Mucosa of descending colon (tissue), 3 donors: ENCODE measurements around the gene ITGA11. TPM values are rescaled to one million over a fixed set of nuclear protein-coding genes. Genes with fewer than 3 reads are reported as not detected.

Experiments used
- ATAC-seq: fragments of 200-7000 bp; cut with Tn5 transposase; one replicate; pipeline ENCODE4 v1.9.1; 2020; ENCODE audit warnings: mild to moderate bottlenecking, moderate library complexity
- DNase-seq, 3 donors: peaks; one replicate each; pipeline ENCODE4 v3.0.0-alpha.2; 2020
- H3K36me3 ChIP-seq: fragments of 200-600 bp; one replicate; pipeline ENCODE4 v1.8.0; 2021; ENCODE audit warnings: low read depth, mild to moderate bottlenecking
- H3K4me1 ChIP-seq: fragments of 200-600 bp; one replicate; pipeline ENCODE4 v1.8.0; 2021; ENCODE audit warnings: low read depth, mild to moderate bottlenecking
- H3K4me3 ChIP-seq: fragments of 200-600 bp; one replicate; pipeline ENCODE4 v1.8.0; 2021; ENCODE audit warnings: mild to moderate bottlenecking
- H3K9me3 ChIP-seq: fragments of 200-600 bp; one replicate; pipeline ENCODE4 v1.8.0; 2021; ENCODE audit warnings: mild to moderate bottlenecking
- intact Hi-C, 2 donors: fragments of 100-400 bp; cut with DNase I in 1 of 2; cut with micrococcal nuclease in 1 of 2; formaldehyde crosslinking; loops; one replicate each; pipeline versions ENCODE4 v1.11.0 to v1.11.1; 2022; cut with DNase I, micrococcal nuclease
- total RNA-seq, 3 donors: library from RNA; stranded (reverse); fragmentation: NEBNext Ultra II Directional in 2 of 3; extraction: Animal tissue kit (Norgen Biotek cat#: 25700) in 2 of 3; gene quantifications; one replicate each; pipeline versions ENCODE4 v1.2.1 to v1.2.4, GENCODE V29; 2021 to 2023
- TF ChIP-seq, protein P1 (sequence below): fragments of 200-600 bp; IDR thresholded peaks from one replicate; pipeline ENCODE4 v1.8.0; 2022; ENCODE audit warnings: antibody characterized with exemption, mild to moderate bottlenecking
- donor health status: DM: no; HTN: no; CAD: no; lungs with moderate emphysema.
- donor health status: DM: no; HTN: no; CAD: no.
- donor health status: DM: no; HTN: yes; CAD: no.

Gene ITGA11
- total RNA-seq, 3 donors from 2014 or later: 1.8 to 2.4 (median 2.1) TPM

DNA sequence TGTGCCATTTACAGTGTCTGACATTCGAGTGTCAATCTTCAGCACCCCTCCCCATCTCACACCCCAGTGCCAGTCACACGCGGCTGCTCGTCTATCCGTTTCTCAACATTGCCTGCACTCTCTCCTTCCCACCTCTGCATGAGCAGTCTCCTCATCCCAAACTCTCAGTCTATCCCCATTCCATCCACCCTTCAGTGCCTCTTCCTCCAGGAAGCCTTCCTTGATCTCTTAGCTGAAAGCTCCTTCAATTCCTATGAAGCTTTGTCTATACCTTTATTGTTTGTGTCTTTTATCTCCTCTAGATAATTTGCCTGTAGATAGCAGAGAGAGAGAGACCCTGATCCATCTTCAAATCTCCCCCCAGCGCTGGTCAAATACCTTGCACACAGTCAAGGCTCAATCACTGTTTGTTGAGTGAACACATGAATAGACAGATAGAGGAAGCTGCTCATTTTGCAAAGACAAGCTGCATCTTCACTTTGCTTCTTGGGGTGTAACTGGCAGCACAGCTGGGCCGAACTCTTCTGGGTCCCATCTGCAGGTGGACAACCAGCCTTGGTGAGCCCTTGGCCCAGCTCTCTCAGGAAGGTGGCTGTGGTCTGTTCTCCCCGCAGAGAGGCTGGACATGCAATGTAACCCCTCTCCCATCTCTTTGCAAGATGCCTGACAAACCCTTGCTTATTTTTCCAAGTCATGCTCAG is 52.8 kb downstream of the ITGA11 start:
- TF ChIP-seq, protein P1, sequence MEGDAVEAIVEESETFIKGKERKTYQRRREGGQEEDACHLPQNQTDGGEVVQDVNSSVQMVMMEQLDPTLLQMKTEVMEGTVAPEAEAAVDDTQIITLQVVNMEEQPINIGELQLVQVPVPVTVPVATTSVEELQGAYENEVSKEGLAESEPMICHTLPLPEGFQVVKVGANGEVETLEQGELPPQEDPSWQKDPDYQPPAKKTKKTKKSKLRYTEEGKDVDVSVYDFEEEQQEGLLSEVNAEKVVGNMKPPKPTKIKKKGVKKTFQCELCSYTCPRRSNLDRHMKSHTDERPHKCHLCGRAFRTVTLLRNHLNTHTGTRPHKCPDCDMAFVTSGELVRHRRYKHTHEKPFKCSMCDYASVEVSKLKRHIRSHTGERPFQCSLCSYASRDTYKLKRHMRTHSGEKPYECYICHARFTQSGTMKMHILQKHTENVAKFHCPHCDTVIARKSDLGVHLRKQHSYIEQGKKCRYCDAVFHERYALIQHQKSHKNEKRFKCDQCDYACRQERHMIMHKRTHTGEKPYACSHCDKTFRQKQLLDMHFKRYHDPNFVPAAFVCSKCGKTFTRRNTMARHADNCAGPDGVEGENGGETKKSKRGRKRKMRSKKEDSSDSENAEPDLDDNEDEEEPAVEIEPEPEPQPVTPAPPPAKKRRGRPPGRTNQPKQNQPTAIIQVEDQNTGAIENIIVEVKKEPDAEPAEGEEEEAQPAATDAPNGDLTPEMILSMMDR: no peak
- H3K4me1 ChIP-seq: no peaks in the 10 kb centered on the region
- no peaks in the 10 kb centered on the region for H3K9me3 ChIP-seq
- intact Hi-C loops: no loop called here
- H3K4me3 ChIP-seq: no peak overlapping the region
- ATAC-seq (no peak), DNase-seq (no peak)
- no peaks in the 10 kb centered on the region for H3K36me3 ChIP-seq

DNA sequence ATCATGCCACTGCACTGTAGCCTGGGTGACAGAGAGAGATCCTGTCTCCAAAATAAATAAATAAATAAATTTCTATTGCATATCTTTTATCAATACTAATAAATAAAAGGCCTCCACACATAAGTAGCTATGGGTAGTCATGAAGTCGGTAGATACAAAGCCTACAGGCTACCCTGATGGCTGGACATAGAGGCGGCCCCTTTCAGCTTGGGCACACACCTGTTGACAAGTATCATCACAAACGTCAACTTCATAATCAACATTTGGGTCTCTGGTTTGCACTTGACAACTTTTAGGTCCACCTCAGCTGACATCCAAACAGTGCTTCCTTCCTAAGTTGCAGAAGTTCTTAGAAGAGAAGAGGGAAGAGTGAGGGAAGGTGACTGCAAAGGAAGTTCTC is 53.4 kb downstream of the ITGA11 start:
- Histone ChIP-seq H3K4me1 (no peaks in the 10 kb centered on the region), H3K9me3 (no peaks in the 10 kb centered on the region), H3K36me3 (no peaks in the 10 kb centered on the region), H3K4me3 (no peak overlapping the region)
- intact Hi-C loops: no loop called here
- ATAC-seq (no peak), DNase-seq (no peak)
- TF ChIP-seq, protein P1: no peak

DNA sequence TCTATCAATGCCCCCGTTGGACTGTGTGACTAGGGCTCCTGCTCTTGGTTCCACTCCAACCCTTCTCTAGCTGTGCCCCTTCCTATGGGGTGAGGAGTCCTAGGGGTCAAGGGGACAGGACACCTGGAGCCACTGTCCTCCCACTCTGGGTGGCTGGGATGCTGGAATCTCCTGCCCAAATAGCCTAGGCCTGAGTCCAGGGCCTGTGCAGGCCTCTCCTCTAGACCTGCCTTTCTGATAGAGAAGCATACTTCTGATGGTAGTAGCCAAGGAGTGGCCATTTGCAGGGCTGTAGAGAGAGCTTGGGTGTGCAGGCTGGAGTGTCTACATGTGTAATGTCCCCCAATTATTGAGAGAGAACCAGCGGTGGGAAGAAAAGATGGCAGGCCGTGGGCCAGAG is 54.2 kb downstream of the ITGA11 start:
- intact Hi-C loops: no loop called here
- ATAC-seq: no peak
- TF ChIP-seq, protein P1: no peak
- no peaks in the 10 kb centered on the region for H3K36me3 ChIP-seq
- no peak for DNase-seq
- H3K4me1 ChIP-seq: no peaks in the 10 kb centered on the region
- no peak overlapping the region for H3K4me3 ChIP-seq
- H3K9me3 ChIP-seq: no peaks in the 10 kb centered on the region

DNA sequence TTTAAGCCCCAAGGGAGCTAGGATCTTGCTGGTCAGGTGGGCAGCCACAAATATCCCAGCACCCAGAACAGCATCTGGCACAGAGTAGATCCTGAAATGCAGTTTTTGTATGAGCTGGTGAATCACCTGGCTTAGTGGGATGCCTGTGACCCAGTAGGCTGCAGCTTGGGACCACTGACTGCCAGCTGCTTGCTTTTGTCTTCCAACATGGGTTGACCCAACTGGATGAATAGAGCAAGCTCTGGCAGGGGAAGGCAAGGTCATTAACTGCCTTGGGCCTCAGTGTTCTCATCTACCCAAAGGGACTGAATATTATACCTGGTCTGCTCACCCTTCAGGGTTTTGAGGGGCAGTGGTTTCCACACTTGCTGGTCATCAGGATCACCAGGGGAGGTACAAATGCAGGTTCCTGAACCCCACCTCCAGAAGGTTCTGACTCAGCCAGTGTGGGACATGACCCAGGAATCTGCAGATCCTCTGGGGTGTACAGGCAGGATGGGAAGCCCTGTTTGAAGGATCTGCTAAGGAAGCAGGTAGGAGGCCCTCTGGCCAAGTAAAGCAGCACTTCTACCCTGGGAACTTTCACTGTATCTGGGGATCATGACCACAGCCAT is 55.4 kb downstream of the ITGA11 start:
- ATAC-seq: no peak
- intact Hi-C loops: no loop called here
- H3K4me1 ChIP-seq: no peaks in the 10 kb centered on the region
- H3K36me3 ChIP-seq: no peaks in the 10 kb centered on the region
- H3K9me3 ChIP-seq: no peaks in the 10 kb centered on the region
- TF ChIP-seq, protein P1: no peak
- no peak overlapping the region for H3K4me3 ChIP-seq
- no peak for DNase-seq

DNA sequence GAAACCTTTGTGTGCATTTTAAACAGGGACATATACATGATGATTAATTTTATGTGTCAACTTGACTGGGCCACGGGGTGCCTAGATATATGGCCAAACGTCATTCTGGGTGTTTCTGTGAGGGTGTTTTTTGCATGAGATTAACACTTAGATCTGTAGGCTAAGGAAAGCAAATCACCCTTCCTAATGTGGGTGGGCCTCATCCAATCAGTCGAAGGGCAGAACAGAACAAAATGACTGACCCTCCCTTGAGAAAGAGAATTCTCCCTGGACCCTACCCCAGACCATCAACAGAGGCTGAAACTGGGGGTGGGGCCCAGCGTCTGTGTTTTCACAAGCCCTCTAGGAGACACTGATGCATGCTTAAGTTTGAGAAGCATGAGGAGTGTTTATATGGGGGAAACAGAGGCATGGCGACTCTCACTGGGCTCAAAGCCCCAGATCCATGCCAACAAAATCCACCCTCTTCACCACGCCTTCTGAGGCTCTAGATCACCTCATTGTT is 56.2 kb downstream of the ITGA11 start:
- TF ChIP-seq, protein P1: no peak
- no peak overlapping the region for H3K4me3 ChIP-seq
- H3K9me3 ChIP-seq: no peaks in the 10 kb centered on the region
- intact Hi-C loops: no loop called here
- no peaks in the 10 kb centered on the region for H3K36me3 ChIP-seq
- H3K4me1 ChIP-seq: no peaks in the 10 kb centered on the region
- DNase-seq (no peak), ATAC-seq (no peak)
